Thyroid gland (tissue), 4 donors: ENCODE data around the gene SUSD3.

Experiments
- POLR2A ChIP-seq, 2 donors: fragments of 450-650 bp; IDR thresholded peaks; one replicate each; pipeline ENCODE4 v1.6.1; 2017; ENCODE audit warnings: antibody characterized with exemption in 2 of 2, mild to moderate bottlenecking in 2 of 2, moderate library complexity in 1 of 2
- TF ChIP-seq, protein P1 (sequence below), 6 experiments: fragments of 200-600 bp in 3 of 6; fragments of 450-650 bp in 3 of 6; sonication (generic) in 3 of 6; IDR thresholded peaks; one replicate each; pipeline ENCODE4 v1.5.1; 2016 to 2019; ENCODE audit warnings: antibody characterized with exemption in 6 of 6, mild to moderate bottlenecking in 2 of 6, inconsistent platforms in 1 of 6, moderate library complexity in 1 of 6

DNA sequence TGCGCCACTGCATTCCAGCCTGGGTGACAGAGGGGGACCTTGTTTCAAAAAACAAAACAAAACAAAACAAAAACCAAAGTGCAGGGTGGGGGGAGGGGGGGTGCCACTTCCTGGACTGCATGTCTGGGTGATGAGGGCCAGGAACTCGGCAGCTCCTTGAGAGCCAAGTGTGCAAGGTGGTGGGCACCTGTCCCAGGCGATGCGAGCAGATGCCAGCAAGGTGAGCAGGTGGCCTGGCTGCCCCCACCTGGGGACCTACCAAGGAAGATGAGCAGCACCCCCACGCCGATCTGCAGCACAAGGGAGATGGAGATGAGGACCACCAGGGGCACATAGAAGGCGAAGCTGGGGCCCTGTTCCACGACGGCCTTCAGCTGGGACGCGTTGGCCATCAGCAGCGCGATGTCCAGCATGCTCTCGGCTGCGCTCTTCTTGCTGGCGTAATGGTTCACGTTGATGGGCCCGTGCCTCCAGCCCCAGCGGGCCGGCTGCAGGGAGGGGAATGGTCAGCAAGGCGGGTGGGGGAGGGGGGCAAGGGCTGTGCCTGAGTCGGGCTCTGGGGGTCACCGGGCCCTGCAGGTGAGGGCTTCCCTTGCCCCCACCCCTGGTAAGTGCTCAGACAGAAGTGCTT is 67.8 kb downstream of the SUSD3 start:
- no peak for TF ChIP-seq POLR2A (IDR thresholded peaks at IDR 0.05)
- TF ChIP-seq, protein P1, sequence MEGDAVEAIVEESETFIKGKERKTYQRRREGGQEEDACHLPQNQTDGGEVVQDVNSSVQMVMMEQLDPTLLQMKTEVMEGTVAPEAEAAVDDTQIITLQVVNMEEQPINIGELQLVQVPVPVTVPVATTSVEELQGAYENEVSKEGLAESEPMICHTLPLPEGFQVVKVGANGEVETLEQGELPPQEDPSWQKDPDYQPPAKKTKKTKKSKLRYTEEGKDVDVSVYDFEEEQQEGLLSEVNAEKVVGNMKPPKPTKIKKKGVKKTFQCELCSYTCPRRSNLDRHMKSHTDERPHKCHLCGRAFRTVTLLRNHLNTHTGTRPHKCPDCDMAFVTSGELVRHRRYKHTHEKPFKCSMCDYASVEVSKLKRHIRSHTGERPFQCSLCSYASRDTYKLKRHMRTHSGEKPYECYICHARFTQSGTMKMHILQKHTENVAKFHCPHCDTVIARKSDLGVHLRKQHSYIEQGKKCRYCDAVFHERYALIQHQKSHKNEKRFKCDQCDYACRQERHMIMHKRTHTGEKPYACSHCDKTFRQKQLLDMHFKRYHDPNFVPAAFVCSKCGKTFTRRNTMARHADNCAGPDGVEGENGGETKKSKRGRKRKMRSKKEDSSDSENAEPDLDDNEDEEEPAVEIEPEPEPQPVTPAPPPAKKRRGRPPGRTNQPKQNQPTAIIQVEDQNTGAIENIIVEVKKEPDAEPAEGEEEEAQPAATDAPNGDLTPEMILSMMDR (IDR thresholded peaks at IDR 0.05): no peak
